Measurements from ENCODE around the gene PEX13.

DNA sequence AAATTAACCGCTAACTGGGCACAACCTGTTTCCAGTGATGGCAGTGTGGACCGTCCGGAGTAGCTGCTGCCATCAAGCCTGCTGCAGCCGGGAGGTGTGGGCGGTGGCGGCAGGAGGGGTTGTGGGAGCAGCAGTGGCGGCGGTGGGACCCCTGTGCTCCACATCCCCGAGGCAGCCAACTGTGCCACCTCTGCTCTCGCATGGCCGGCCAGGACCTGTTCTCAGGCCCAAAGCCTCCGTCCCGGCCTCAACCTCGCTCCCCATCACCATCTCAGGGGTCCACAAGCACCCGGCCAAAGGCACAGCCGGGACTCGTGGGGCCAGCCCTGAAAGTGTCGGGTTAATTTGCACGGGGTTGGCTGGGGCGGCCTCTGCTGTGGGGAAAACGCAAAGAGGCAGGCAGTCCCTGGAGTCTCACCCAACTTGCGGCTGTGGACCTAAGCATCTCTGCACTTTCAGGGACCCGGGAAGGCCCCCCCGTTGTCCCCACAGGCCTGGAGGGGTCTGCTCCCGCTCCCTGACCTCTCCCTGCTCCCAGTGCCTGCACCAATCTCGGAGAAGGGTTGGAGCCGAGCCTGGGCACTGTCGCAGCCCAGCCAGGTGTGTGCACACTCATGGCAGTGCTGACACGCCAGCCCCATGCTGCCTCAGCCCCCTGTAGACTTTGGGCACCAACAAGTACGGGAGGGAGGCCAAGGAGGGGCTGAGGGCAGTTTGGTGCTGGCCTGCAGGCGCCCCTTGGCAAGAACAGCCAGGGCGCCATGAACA, 44.4 kb upstream of the PEX13 start:
- TF ChIP-seq CTCF (conservative IDR thresholded peaks at IDR 0.05; ENCODE audit: low read length) (no peak), EZH2phosphoT487 (IDR thresholded peaks at IDR 0.05; ENCODE audit: borderline replicate concordance) (no peak)
